HFFc6 (cell line): ENCODE data around the gene NCAM1. TPM values are rescaled to one million over a fixed set of nuclear protein-coding genes. Genes with fewer than 3 reads are reported as not detected.

Experiments
- DNase-seq: peaks from one replicate; pipeline ENCODE4 v3.0.0-alpha.2; 2018
- H3K27ac Mint-ChIP-seq: 2 replicates; pipeline ENCODE4 v1.8.0; 2020; ENCODE audit warnings: mild to moderate bottlenecking, mixed read lengths
- H3K27me3 Mint-ChIP-seq: 2 replicates; pipeline ENCODE4 v1.8.0; 2021; ENCODE audit warnings: mild to moderate bottlenecking, moderate library complexity, mixed read lengths; ENCODE audit not compliant: insufficient read depth
- H3K36me3 Mint-ChIP-seq: 2 replicates; pipeline ENCODE4 v1.8.0; 2021; ENCODE audit warnings: low read depth, mixed read lengths
- H3K4me1 Mint-ChIP-seq: 2 replicates; pipeline ENCODE4 v1.8.0; 2020; ENCODE audit warnings: low read depth, mixed read lengths
- H3K4me3 Mint-ChIP-seq: 2 replicates; pipeline ENCODE4 v1.8.0; 2020; ENCODE audit warnings: mild to moderate bottlenecking, moderate library complexity, mixed read lengths
- H3K9me3 Mint-ChIP-seq: 2 replicates; pipeline ENCODE4 v1.8.0; 2020; ENCODE audit warnings: mild to moderate bottlenecking, mixed read lengths
- total RNA-seq, 6 experiments: library from RNA; stranded (reverse); fragmentation: NEBNext Ultra II Directional; extraction: Animal tissue kit (Norgen Biotek cat#: 25700); gene quantifications; 2 replicates in 1 of 6; 3 replicates in 5 of 6; pipeline ENCODE4 v1.2.3, GENCODE V29; 2021
- TF ChIP-seq, protein P1 (sequence below): fragments of 200-600 bp; sonication (generic); IDR thresholded peaks from 2 replicates; pipeline ENCODE4 v1.5.0; 2021; ENCODE audit warnings: antibody characterized with exemption, mild to moderate bottlenecking

Gene NCAM1
- total RNA-seq, 6 experiments from 2014 or later = 0.20 TPM; not detected in 5

- H3K36me3 Mint-ChIP-seq = no peaks in the 10 kb centered on the region
- no peak overlapping the region for H3K27ac Mint-ChIP-seq
- peaks cover 34% of the 10 kb centered on the region for H3K9me3 Mint-ChIP-seq
- no peak overlapping the region for H3K4me3 Mint-ChIP-seq
- no peaks in the 10 kb centered on the region; the same call in 1 of the 2 replicates for H3K27me3 Mint-ChIP-seq
- TF ChIP-seq, protein P1, sequence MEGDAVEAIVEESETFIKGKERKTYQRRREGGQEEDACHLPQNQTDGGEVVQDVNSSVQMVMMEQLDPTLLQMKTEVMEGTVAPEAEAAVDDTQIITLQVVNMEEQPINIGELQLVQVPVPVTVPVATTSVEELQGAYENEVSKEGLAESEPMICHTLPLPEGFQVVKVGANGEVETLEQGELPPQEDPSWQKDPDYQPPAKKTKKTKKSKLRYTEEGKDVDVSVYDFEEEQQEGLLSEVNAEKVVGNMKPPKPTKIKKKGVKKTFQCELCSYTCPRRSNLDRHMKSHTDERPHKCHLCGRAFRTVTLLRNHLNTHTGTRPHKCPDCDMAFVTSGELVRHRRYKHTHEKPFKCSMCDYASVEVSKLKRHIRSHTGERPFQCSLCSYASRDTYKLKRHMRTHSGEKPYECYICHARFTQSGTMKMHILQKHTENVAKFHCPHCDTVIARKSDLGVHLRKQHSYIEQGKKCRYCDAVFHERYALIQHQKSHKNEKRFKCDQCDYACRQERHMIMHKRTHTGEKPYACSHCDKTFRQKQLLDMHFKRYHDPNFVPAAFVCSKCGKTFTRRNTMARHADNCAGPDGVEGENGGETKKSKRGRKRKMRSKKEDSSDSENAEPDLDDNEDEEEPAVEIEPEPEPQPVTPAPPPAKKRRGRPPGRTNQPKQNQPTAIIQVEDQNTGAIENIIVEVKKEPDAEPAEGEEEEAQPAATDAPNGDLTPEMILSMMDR = no peak
- no peak for DNase-seq
- no peaks in the 10 kb centered on the region for H3K4me1 Mint-ChIP-seq
Observed at GRCh38 chr11:113096648-113097047, 135.4 kb downstream of the NCAM1 start.

DNA sequence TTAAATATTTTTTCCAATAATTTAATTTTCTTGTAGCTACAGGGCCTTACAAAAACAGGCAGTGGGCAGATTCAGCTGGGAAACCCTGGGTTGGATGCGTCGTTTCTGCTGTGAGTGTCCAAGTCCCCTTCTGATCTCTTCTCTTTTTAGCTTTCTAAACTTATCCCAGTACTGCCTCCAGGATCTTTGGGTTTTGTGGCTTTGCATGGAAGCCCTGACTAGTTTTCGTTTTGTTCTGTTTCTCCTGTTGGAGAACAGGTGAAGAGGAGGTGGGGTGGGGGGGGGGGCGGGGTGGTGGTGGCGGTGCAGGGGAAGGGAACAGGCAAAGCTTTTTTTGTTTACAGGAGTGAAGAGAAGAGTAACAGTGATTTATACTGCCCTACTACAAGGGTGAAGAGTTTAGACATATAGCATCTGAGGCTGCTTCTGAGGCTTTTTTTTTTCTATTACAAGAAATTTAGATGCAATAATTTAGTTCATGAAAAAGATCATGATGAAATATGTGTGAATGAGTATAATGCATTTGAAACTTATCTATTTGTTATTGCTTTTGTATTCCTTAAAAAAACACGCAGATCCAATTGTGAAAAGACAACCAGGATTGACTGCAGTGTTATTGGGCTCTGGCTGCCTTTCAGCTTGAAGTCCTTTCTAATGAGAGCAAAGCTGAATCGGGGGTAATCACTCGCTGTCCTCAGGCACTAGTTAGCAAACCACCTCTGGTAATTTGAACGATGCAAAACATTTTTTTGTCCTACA lies 142.9 kb downstream of the NCAM1 start:
- H3K27me3 Mint-ChIP-seq = no peaks in the 10 kb centered on the region
- H3K4me1 Mint-ChIP-seq = no peaks in the 10 kb centered on the region
- peaks cover 19% of the 10 kb centered on the region for H3K9me3 Mint-ChIP-seq

GRCh38 chr11:113104691-113105251 lies 143.6 kb downstream of the NCAM1 start:
- H3K36me3 Mint-ChIP-seq = no peaks in the 10 kb centered on the region
- DNase-seq = no peak
- no peak overlapping the region for H3K27ac Mint-ChIP-seq
- H3K4me1 Mint-ChIP-seq = no peaks in the 10 kb centered on the region
- H3K27me3 Mint-ChIP-seq = no peaks in the 10 kb centered on the region
- peaks cover 19% of the 10 kb centered on the region for H3K9me3 Mint-ChIP-seq
- no peak overlapping the region for H3K4me3 Mint-ChIP-seq
- TF ChIP-seq, protein P1 = no peak

More for the DNA sequence above, 142.9 kb downstream of the NCAM1 start:
- Mint-ChIP-seq H3K27ac (no peak overlapping the region), H3K36me3 (no peaks in the 10 kb centered on the region), H3K4me3 (no peak overlapping the region)
- no peak for DNase-seq
- TF ChIP-seq, protein P1 = no peak

DNA sequence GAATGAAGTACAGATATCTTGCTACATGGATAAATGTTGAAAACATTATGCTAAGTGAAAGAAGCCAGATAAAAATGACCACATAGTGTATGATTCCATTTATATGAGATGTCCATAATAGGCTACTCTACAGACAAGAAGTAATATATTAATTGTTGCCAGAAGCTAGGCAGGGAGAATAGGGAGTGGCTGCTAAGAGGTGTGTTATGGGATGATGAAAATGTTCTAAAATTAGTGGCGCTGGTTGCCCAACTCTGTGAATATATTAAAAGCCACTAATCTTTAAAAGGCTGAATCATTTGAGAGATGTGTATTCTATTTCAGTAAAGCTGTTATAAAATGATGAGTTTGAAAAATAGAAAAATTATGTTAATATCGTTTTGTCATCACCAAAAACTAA lies 144.4 kb downstream of the NCAM1 start:
- Mint-ChIP-seq H3K4me1 (no peaks in the 10 kb centered on the region), H3K27me3 (no peaks in the 10 kb centered on the region), H3K36me3 (no peaks in the 10 kb centered on the region), H3K9me3 (peaks cover 16% of the 10 kb centered on the region), H3K27ac (no peak overlapping the region), H3K4me3 (no peak overlapping the region)
- no peak for DNase-seq
- TF ChIP-seq, protein P1 = no peak

- Mint-ChIP-seq H3K36me3 (no peaks in the 10 kb centered on the region), H3K9me3 (peaks cover 7% of the 10 kb centered on the region), H3K4me3 (no peak overlapping the region), H3K27me3 (no peaks in the 10 kb centered on the region), H3K4me1 (no peaks in the 10 kb centered on the region), H3K27ac (no peak overlapping the region)
- TF ChIP-seq, protein P1 = no peak
- peak; percentile 2 for DNase-seq
Observed at GRCh38 chr11:113106507-113106906, 145.3 kb downstream of the NCAM1 start.
